Measurements from ENCODE around the gene AIP. TPM values are rescaled to one million over a fixed set of nuclear protein-coding genes. Genes with fewer than 3 reads are reported as not detected.

Gene AIP
- total RNA-seq, 2 donors from 2014 or later = 49.2 to 78.0 TPM

GRCh38 chr11:67525275-67525976, 42.6 kb downstream of the AIP start:
- no peak overlapping the region for H3K4me3 ChIP-seq
- DNase-seq (ENCODE audit: low spot score) = no peak
- no peak for TF ChIP-seq CTCF (IDR thresholded peaks at IDR 0.05)
- H3K9me3 ChIP-seq = no peaks in the 10 kb centered on the region
- H3K27me3 ChIP-seq = no peaks in the 10 kb centered on the region
- no peaks in the 10 kb centered on the region for H3K4me1 ChIP-seq
- H3K36me3 ChIP-seq = no peaks in the 10 kb centered on the region
- H3K27ac ChIP-seq = no peak overlapping the region

GRCh38 chr11:67528376-67528775, 45.5 kb downstream of the AIP start:
- no peak for TF ChIP-seq CTCF (IDR thresholded peaks at IDR 0.05)
- Histone ChIP-seq H3K27me3 (no peaks in the 10 kb centered on the region), H3K27ac (no peak overlapping the region), H3K4me1 (no peaks in the 10 kb centered on the region), H3K4me3 (no peak overlapping the region), H3K36me3 (no peaks in the 10 kb centered on the region), H3K9me3 (no peaks in the 10 kb centered on the region)
- DNase-seq (ENCODE audit: low spot score) = no peak

GRCh38 chr11:67530282-67530592, 47.4 kb downstream of the AIP start:
- Histone ChIP-seq H3K27me3 (no peaks in the 10 kb centered on the region), H3K9me3 (peaks cover 0 to 15% of the 10 kb centered on the region in 2 donors), H3K27ac (no peak overlapping the region), H3K36me3 (no peaks in the 10 kb centered on the region), H3K4me1 (no peaks in the 10 kb centered on the region), H3K4me3 (no peak overlapping the region)
- no peak for DNase-seq (ENCODE audit: low spot score)
- no peak for TF ChIP-seq CTCF (IDR thresholded peaks at IDR 0.05)

GRCh38 chr11:67532889-67533288, 50.1 kb downstream of the AIP start:
- Histone ChIP-seq H3K4me3 (no peak overlapping the region), H3K36me3 (no peaks in the 10 kb centered on the region), H3K27me3 (no peaks in the 10 kb centered on the region), H3K9me3 (peaks cover 0 to 15% of the 10 kb centered on the region in 2 donors), H3K4me1 (no peaks in the 10 kb centered on the region), H3K27ac (peak overlapping the region in 1 of 2 donors; percentile 51)
- no peak for DNase-seq (ENCODE audit: low spot score)
- no peak for TF ChIP-seq CTCF (IDR thresholded peaks at IDR 0.05)

- Histone ChIP-seq H3K36me3 (no peaks in the 10 kb centered on the region), H3K27ac (no peak overlapping the region), H3K9me3 (peaks cover 0 to 15% of the 10 kb centered on the region in 2 donors), H3K4me3 (no peak overlapping the region), H3K4me1 (no peaks in the 10 kb centered on the region), H3K27me3 (no peaks in the 10 kb centered on the region)
- TF ChIP-seq CTCF (IDR thresholded peaks at IDR 0.05) = no peak
- no peak for DNase-seq (ENCODE audit: low spot score)
Observed at GRCh38 chr11:67534070-67534679, 51.3 kb downstream of the AIP start.

- no peak overlapping the region for H3K27ac ChIP-seq
- H3K4me3 ChIP-seq = no peak overlapping the region
- H3K36me3 ChIP-seq = no peaks in the 10 kb centered on the region
- no peak for DNase-seq (ENCODE audit: low spot score)
- no peak for TF ChIP-seq CTCF (IDR thresholded peaks at IDR 0.05)
- no peaks in the 10 kb centered on the region for H3K4me1 ChIP-seq
- peaks cover 0 to 15% of the 10 kb centered on the region in 2 donors for H3K9me3 ChIP-seq
- no peaks in the 10 kb centered on the region for H3K27me3 ChIP-seq
Observed at GRCh38 chr11:67535561-67535960, 52.7 kb downstream of the AIP start.
